K562 (cell line): ENCODE results near the gene MYCL.

ENCODE experiments used
- BHLHE40 ChIP-seq: IDR thresholded peaks from 2 replicates; pipeline ENCODE4 v1.6.1; 2011; ENCODE audit warnings: low read length, improper control_type of control experiment
- CHD7 ChIP-seq: fragments of 200-600 bp; sonication (generic); IDR thresholded peaks from one replicate; pipeline ENCODE4 v1.6.1; 2012; ENCODE audit warnings: mild to moderate bottlenecking, low read depth, low read length, inconsistent platforms
- CTCF ChIP-seq, 3 experiments: IDR thresholded peaks in 2 of 3; conservative IDR thresholded peaks in 1 of 3; 2 replicates each; pipeline ENCODE4 v1.5.1; 2011 to 2012; ENCODE audit warnings: low read length in 3 of 3, mild to moderate bottlenecking in 3 of 3, control low read depth in 2 of 3, improper control_type of control experiment in 1 of 3, inconsistent platforms in 1 of 3, low read depth in 1 of 3, mixed read lengths in 1 of 3, moderate library complexity in 1 of 3; ENCODE audit not compliant: insufficient read depth in 2 of 3
- ELF2 ChIP-seq: fragments of 250-450 bp; sonication (Bioruptor Pico); IDR thresholded peaks from 2 replicates; pipeline ENCODE4 v1.5.0; 2021; ENCODE audit warnings: mild to moderate bottlenecking
- JUN ChIP-seq, 2 experiments: sonication (generic) in 1 of 2; formaldehyde crosslinking in 1 of 2; IDR thresholded peaks; 2 replicates each; pipeline versions ENCODE4 v1.6.1 to v1.8.0; 2012 to 2022; ENCODE audit warnings: borderline replicate concordance in 2 of 2, mild to moderate bottlenecking in 2 of 2, improper control_type of control experiment in 1 of 2, low read depth in 1 of 2, low read length in 1 of 2, missing genetic modification reagents in 1 of 2
- KAT7 ChIP-seq: sonication (generic); formaldehyde crosslinking; IDR thresholded peaks from 2 replicates; pipeline ENCODE4 v1.8.0; 2022; ENCODE audit warnings: missing genetic modification reagents, mild to moderate bottlenecking, borderline replicate concordance
- NCOA1 ChIP-seq: fragments of 450-650 bp; IDR thresholded peaks from 2 replicates; pipeline ENCODE4 v1.6.1; 2016; ENCODE audit warnings: low read depth
- POLR2A ChIP-seq: fragments of 450-650 bp; conservative IDR thresholded peaks from 2 replicates; pipeline ENCODE4 v1.6.1; 2016
- PYGO2 ChIP-seq: fragments of 450-650 bp; IDR thresholded peaks from 2 replicates; pipeline ENCODE4 v1.6.1; 2016; ENCODE audit warnings: mild to moderate bottlenecking, missing genetic modification characterization, moderate library complexity, missing compliant biosample characterization
- RAD51 ChIP-seq: fragments of 450-650 bp; IDR thresholded peaks from 2 replicates; pipeline ENCODE4 v1.7.1; 2016; ENCODE audit warnings: low read depth, mild to moderate bottlenecking, borderline replicate concordance
- ZNF121 ChIP-seq: sonication (generic); formaldehyde crosslinking; conservative IDR thresholded peaks from 2 replicates; pipeline ENCODE4 v1.8.0; 2022; ENCODE audit warnings: missing genetic modification reagents
- TF ChIP-seq, protein P1 (sequence below): sonication (generic); formaldehyde crosslinking; IDR thresholded peaks from 2 replicates; pipeline ENCODE4 v1.8.1; 2022; ENCODE audit warnings: missing genetic modification reagents
- TF ChIP-seq, protein P2 (sequence below): sonication (generic); formaldehyde crosslinking; IDR thresholded peaks from 2 replicates; pipeline ENCODE4 v1.8.0; 2022; ENCODE audit warnings: mild to moderate bottlenecking, low read depth, missing genetic modification reagents
- TF ChIP-seq, protein P3 (sequence below): sonication (generic); formaldehyde crosslinking; IDR thresholded peaks from 2 replicates; pipeline ENCODE4 v1.5.0; 2020; ENCODE audit warnings: missing genetic modification reagents

DNA sequence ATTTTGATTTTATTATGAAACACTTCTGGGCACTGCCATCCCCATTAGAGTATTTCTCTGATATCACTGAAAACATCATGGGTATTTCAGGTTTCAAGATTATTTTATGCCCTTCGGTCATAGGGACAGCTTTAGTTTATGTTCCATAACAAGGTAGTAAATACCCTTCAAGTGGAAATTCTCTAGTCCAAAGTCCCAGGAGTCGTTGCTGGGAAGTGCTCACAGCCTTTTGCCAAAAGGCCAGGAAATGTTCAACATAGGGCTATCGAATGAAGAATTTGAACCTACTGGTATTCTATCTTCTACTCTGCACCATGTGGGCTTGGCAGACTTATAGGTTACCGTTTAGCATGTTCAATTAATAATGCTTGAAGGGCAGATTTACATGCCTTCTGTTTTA lies 45.5 kb upstream of the MYCL start:
- no peak for TF ChIP-seq CTCF (IDR thresholded peaks at IDR 0.05 in 2 of 3, conservative IDR thresholded peaks at IDR 0.05 in 1 of 3; ENCODE audit: insufficient read depth in 2 of 3, low read depth in 1 of 3, low read length in 3 of 3)
- TF ChIP-seq ELF2 = no peak
- no peak for TF ChIP-seq PYGO2
- TF ChIP-seq, protein P1, sequence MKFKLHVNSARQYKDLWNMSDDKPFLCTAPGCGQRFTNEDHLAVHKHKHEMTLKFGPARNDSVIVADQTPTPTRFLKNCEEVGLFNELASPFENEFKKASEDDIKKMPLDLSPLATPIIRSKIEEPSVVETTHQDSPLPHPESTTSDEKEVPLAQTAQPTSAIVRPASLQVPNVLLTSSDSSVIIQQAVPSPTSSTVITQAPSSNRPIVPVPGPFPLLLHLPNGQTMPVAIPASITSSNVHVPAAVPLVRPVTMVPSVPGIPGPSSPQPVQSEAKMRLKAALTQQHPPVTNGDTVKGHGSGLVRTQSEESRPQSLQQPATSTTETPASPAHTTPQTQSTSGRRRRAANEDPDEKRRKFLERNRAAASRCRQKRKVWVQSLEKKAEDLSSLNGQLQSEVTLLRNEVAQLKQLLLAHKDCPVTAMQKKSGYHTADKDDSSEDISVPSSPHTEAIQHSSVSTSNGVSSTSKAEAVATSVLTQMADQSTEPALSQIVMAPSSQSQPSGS (CRISPR knock-in tag) = no peak
- TF ChIP-seq ZNF121 (CRISPR knock-in tag) = no peak
- no peak for TF ChIP-seq RAD51
- no peak for TF ChIP-seq POLR2A
- TF ChIP-seq, protein P2, sequence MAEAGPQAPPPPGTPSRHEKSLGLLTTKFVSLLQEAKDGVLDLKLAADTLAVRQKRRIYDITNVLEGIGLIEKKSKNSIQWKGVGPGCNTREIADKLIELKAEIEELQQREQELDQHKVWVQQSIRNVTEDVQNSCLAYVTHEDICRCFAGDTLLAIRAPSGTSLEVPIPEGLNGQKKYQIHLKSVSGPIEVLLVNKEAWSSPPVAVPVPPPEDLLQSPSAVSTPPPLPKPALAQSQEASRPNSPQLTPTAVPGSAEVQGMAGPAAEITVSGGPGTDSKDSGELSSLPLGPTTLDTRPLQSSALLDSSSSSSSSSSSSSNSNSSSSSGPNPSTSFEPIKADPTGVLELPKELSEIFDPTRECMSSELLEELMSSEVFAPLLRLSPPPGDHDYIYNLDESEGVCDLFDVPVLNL (CRISPR knock-in tag) = no peak
- no peak for TF ChIP-seq NCOA1
- TF ChIP-seq KAT7 (CRISPR knock-in tag) = no peak
- TF ChIP-seq JUN (IDR thresholded peaks at IDR 0.05; ENCODE audit: borderline replicate concordance, low read depth, low read length) = no peak
- TF ChIP-seq JUN (CRISPR knock-in tag; IDR thresholded peaks at IDR 0.05; ENCODE audit: borderline replicate concordance) = no peak
- no peak for TF ChIP-seq CHD7
- TF ChIP-seq, protein P3, sequence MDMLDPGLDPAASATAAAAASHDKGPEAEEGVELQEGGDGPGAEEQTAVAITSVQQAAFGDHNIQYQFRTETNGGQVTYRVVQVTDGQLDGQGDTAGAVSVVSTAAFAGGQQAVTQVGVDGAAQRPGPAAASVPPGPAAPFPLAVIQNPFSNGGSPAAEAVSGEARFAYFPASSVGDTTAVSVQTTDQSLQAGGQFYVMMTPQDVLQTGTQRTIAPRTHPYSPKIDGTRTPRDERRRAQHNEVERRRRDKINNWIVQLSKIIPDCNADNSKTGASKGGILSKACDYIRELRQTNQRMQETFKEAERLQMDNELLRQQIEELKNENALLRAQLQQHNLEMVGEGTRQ (CRISPR knock-in tag) = no peak
- TF ChIP-seq BHLHE40 = no peak
